Measurements from ENCODE around the gene KRT20. TPM values are rescaled to one million over a fixed set of nuclear protein-coding genes. Genes with fewer than 3 reads are reported as not detected.

Gene KRT20
- total and polyA plus RNA-seq, 2 of the 8 experiments (the other 6 are each of a cell fraction or from before 2014, with no cell fraction given) = not detected

- TF ChIP-seq CHD7 (IDR thresholded peaks at IDR 0.05; ENCODE audit: insufficient replicate concordance, low read length) (no peak), ATF2 (IDR thresholded peaks at IDR 0.05; ENCODE audit: low read length) (no peak), SIN3A (conservative IDR thresholded peaks at IDR 0.05 in 1 of 2, IDR thresholded peaks at IDR 0.05 in 1 of 2; ENCODE audit: low read depth in 1 of 2, low read length in 2 of 2) (no peak), EZH2 (IDR thresholded peaks at IDR 0.05; ENCODE audit: low read depth, low read length, severe bottlenecking) (no peak), GTF2F1 (IDR thresholded peaks at IDR 0.05; ENCODE audit: borderline replicate concordance, low read depth, low read length) (no peak), RFX5 (IDR thresholded peaks at IDR 0.05; ENCODE audit: borderline replicate concordance, low read depth, low read length) (no peak), TBP (IDR thresholded peaks at IDR 0.05; ENCODE audit: low read depth, low read length) (no peak), SP2 (IDR thresholded peaks at IDR 0.05; ENCODE audit: low read length) (no peak)
These were observed 29.2 kb upstream of the KRT20 start (continued) for GRCh38 chr17:40914075-40914855.
